Endothelial cell of umbilical vein (primary cell): Measurements from ENCODE around the gene RNF183.

Experiments
- CTCF ChIP-seq, 2 donors: IDR thresholded peaks; 1 replicate in 1 of 2; 2 replicates in 1 of 2; pipeline ENCODE4 v1.5.1; 2011; ENCODE audit warnings: low read length in 2 of 2, mild to moderate bottlenecking in 2 of 2, moderate library complexity in 2 of 2, control low read depth in 1 of 2, inconsistent platforms in 1 of 2, low read depth in 1 of 2; ENCODE audit not compliant: insufficient read depth in 1 of 2; ENCODE audit errors: extremely low read depth in 1 of 2
- EZH2 ChIP-seq: IDR thresholded peaks from 2 replicates; pipeline ENCODE4 v1.6.1; 2012; ENCODE audit warnings: borderline replicate concordance, low read depth, mild to moderate bottlenecking, moderate library complexity, low read length, inconsistent platforms; ENCODE audit not compliant: severe bottlenecking
- JUN ChIP-seq: IDR thresholded peaks from 2 replicates; pipeline ENCODE4 v1.6.1; 2011; ENCODE audit warnings: borderline replicate concordance, low read depth; ENCODE audit not compliant: insufficient read length, insufficient read depth
- POLR2A ChIP-seq: IDR thresholded peaks from 2 replicates; pipeline ENCODE4 v1.6.1; 2012; ENCODE audit warnings: low read depth, mild to moderate bottlenecking, control low read depth, low read length
- POLR2AphosphoS5 ChIP-seq: IDR thresholded peaks from 2 replicates; pipeline ENCODE4 v1.6.1; 2012; ENCODE audit warnings: low read depth, mild to moderate bottlenecking, control low read depth, low read length, moderate library complexity; ENCODE audit not compliant: insufficient read depth
- TF ChIP-seq, protein P1 (sequence below): IDR thresholded peaks from 2 replicates; pipeline ENCODE4 v1.6.1; 2011; ENCODE audit not compliant: insufficient read depth, insufficient read length

DNA sequence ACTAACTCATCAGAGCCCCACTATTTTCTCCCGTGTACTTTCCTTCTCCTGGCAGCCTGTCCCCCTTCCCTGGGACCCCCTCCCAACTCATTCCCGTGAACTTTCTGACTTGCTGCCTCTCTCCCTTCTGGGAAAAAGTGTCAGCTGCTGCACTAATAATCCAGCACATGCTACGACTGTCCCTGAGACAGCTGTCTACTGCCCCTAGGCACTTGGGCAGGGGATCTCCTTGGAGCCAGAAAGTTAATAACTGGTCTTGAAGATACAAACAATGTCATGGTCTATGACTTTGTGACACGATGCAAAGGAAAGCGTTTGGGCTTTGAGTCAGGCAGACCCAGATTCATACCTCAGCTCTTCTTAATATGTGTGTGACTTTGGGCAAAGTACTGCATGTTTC lies 10.1 kb upstream of the RNF183 start:
- no peak for TF ChIP-seq POLR2A
- no peak for TF ChIP-seq POLR2AphosphoS5
- TF ChIP-seq CTCF (IDR thresholded peaks at IDR 0.05; ENCODE audit: extremely low read depth in 1 of 2, insufficient read depth in 1 of 2, low read depth in 1 of 2, low read length in 2 of 2) = no peak
- no peak for TF ChIP-seq JUN
- no peak for TF ChIP-seq EZH2
- TF ChIP-seq, protein P1, sequence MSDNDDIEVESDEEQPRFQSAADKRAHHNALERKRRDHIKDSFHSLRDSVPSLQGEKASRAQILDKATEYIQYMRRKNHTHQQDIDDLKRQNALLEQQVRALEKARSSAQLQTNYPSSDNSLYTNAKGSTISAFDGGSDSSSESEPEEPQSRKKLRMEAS = no peak
